ENCODE measurements around the gene HBA1.
"Not testable (repeated sequence)": the region's sequence is repeated elsewhere in the genome, so short reads cannot be mapped to it uniquely, and the experiment has no call there.

HBA1 gene

GRCh38 chr16:211631-212180 lies 35.2 kb downstream of the HBA1 start:
- DNase-seq = not testable (repeated sequence)

GRCh38 chr16:212999-213398 lies 36.5 kb downstream of the HBA1 start:
- DNase-seq = no peak

GRCh38 chr16:220021-220420 lies 43.5 kb downstream of the HBA1 start:
- no peak for DNase-seq
